NOMO-1 treated with dmso at 0.1 percent for 144 hours (cell line): ENCODE data around the gene NME7.
"Not testable (repeated sequence)": the region's sequence is repeated elsewhere in the genome, so short reads cannot be mapped to it uniquely, and the experiment has no call there.

ENCODE experiments used
- DNase-seq: peaks from one replicate; lab custom pipeline; 2025; ENCODE audit not compliant: unreplicated experiment; lab: John Stamatoyannopoulos, UW

Gene NME7

DNA sequence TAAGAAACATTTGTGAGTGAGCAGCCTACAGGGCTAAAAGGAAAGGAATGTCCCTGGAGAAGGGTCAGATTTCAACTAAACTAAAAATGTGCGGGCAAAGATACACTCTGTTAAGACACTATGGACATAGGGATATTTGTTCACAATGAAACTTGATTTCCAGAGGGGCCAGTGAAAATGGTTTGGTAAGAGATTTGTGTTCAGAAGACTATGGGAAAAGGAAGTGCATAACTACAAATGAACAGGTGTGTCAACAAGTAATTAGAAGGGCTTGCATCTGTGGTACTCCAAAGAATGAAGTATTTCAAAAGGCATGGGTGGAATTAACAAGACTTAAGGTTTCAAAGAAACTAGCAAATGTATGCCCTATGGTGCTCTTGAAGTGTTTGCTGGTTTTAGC, 60.4 kb downstream of the NME7 start:
- DNase-seq: no peak

DNA sequence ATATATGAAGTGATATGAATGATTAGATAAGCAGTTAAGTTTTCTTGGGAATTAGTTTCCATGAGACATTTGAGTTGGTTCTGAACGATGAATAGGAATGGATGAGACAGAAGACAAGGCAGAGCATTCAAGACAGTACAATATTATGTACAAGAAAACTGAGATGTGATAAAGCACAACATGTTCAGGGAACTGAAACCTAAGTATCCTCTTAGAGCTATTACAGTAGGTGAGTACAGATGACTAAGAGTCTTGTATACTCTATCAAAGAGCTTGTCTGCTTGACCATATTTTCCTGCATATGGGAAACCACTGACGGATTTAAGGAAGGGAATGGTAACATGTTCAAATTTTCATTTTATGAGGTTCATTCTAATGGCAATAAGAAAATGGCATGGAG, 61.6 kb downstream of the NME7 start:
- DNase-seq: no peak

DNA sequence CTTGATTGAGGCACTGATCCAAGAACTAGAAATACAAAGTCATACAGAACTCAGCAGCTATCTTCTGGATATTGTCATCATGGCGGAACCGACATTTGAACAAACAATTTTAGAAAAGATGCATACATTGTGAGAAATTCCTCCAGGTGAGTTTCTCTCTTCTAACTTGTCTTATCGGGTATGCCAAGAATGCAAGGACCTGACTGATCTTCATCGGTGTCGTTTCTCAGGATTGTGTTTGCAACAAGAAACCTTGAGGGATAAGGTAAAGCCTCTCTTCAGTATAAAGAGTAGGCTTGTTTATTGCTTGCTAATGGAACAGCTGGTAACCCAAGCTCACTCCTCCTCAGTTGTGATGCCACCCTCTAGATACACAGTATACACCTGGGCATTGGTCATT, 62.2 kb downstream of the NME7 start:
- no peak for DNase-seq

DNA sequence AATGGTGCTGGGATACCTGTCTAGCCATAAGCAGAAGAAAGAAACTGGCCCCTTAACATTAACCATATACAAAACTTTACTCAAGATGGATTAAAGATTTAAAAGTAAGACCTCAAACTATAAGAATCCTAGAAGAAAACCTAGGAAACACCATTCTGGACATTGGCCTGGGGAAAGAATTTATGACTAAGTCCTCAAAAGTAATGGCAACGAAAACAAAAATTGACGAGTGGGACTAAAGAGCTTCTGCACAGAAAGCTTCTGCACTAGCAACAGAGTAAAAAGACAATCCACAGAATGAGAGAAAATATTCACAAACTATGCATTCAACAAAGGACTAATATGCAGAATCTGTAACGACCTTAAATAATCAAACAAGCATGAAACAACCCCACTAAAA, 66.7 kb downstream of the NME7 start:
- no peak for DNase-seq

DNA sequence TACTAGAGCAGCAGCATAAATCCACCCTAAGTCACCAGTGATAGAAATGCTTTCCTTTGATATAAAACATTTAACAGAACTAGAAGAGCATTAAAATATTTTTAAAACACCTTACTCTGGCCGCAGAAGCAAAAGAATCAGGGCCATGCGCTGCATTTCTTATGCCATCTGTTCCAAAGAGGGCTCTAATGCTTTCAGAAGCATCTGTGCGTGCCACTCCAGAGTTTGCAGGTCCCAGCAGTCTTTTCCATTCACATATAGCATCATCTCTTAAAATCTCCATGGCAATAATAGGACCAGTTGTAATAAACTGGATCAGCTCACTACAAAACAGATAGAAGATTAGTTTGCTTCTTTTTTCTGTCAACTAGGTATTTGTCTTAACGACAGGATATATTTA, 69.2 kb downstream of the NME7 start:
- no peak for DNase-seq

DNA sequence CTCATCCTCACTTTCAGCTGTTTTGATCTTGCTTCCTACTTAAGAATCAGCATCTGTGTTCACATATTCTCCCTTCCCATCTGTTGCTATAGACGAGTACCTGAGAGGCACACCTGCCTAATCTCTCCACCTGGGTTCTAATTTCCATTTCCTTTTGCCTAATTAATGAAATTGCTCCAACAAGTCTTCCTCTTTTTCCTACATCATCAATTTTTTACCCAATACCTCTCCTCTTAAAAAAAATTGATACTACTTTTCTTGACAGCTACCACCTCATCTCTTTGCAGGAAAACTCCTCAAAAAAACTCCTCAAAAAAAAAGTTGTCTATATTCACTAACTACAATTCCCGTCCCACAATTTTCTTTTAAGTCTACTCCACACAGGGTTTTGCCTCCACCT, 71.8 kb downstream of the NME7 start:
- DNase-seq: no peak

DNA sequence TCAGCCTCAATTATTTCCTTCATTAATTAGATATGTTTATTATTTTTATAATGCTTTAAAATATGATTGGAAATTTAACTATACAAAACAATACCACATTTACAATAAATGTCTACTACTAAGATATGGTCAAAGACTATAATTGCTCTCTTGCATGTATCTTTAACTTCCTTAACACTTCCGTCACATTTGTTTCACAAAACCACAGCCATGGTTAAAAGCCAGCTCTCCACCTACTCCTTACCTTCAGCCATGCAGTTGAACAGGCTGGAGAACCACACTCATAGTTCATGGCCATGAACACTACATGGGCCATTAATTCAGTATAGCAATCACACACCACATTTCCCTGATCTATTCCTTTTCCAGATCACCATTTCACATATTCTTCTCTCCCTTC, 72.2 kb downstream of the NME7 start:
- no peak for DNase-seq

DNA sequence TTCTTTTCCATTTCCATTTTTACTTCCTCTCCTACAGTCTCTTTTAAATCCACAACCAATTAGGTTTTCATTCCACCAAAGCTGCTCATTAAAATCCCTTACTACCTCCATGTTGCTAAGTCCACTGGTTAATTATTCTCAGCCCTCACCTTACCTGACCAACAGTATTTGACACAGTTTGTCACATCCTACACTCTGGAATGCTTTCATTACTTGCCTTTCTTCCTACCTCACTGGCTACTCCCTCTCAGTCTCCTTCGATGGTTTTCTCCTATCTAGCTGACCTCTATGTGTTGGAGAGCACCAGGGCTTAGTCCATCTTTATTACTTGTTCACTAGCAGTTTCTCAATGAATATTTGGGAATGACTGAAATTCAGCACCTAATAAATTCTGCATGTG, 78.6 kb downstream of the NME7 start:
- no peak for DNase-seq

DNA sequence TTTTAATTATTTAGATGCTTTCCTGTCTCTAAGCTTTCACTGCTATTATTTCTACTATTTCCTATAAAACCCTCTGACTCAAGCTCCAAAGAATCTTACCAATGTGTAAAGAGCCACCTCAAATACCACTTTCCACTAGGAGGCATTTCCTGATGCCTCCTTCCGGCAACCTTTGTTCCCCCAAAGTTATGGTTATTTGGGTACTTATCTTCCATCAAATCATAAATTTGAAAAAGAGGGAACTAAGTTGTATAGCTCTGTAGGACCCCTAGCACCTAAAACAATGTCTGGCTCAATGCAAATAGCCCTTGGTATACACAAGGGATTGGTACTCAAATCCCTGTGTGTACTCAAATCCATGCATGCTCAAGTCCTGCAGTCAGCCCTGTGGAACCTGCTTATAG, 79.6 kb downstream of the NME7 start:
- DNase-seq: no peak

DNA sequence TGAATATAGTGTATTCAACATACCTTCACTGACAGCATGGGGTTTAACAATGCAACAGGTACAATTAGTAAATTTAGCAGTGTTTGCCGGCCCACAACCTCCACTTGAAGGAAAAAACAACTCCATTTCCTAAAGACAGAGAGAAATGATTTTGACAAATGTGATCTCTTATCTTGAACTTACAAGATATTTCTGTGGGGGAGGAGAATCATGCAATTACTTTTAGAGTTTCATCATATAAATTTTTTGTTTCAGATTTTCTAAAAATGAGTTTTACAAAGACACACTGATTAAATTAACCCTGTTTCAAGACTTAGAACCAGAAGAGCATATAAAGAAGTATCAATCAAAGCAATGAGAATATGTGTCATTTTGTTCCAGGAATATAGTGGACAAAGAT, 80.3 kb downstream of the NME7 start:
- DNase-seq: no peak

DNA sequence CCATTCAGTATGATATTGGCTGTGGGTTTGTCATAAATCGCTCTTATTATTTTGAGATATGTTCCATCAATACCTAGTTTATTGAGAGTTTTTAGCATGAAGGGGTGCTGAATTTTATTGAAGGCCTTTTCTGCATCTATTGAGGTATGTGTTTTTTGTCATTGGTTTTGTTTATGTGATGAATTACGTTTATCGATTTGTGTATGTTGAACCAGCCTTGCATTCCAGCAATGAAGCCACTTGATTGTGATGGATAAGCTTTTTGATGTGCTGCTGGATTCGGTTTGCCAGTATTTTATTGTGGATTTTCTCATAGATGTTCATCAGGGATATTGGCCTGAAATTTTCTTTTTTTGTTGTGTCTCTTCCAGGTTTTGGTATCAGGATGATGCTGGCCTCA, 86.0 kb downstream of the NME7 start:
- DNase-seq: not testable (repeated sequence)

DNA sequence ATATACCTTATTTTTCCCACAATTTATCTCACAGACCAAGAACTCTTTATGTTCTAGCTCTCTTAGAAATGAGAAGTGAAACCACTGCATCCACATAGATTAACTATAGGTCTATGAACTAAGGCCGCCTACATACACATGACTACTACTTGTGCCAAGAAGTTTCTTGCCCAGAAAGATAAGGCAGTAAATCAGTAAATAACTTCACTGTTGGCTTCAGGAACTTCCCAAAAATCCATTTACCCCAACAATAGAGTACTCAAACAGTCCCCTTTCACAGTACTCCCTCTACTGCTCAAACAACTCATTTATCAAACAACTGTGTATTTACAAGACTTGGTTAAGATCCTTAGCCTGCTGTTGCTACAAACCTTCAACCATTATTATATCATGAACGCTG, 96.5 kb downstream of the NME7 start:
- DNase-seq: no peak

DNA sequence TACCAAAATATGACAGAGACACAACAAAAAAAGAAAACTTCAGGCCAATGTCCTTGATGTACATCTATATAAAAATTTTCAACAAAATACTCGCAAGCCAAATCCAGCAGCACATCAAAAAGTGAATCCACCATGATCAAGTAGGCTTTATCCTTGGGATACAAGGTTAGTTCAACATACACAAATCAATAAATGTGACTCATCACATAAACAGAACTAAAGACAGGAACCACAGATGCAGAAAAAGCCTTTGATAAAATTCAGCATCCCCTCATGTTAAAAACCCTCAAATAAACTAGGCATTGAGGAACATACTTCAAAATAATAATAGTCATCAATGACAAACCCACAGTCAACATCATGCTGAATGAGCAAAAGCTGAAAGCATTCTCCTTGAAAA, 101.5 kb downstream of the NME7 start:
- DNase-seq: no peak

DNA sequence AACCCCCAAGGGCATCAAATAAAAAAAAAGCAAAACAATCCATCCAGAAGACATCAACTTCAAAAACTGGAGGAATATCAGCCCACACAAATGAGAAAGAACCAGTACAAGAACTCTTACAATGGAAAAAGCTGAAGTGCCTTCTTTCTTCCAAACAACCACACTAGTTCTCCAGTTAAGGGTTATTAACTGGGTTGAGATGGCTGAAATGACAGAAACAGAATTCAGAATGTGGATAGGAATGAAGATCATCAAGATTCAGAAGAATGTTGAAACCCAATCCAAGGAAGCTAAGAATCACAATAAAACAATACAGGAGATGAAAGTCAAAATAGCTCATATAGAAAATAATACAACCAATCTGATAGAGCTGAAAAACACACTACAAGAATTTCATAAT, 104.5 kb downstream of the NME7 start:
- no peak for DNase-seq

DNA sequence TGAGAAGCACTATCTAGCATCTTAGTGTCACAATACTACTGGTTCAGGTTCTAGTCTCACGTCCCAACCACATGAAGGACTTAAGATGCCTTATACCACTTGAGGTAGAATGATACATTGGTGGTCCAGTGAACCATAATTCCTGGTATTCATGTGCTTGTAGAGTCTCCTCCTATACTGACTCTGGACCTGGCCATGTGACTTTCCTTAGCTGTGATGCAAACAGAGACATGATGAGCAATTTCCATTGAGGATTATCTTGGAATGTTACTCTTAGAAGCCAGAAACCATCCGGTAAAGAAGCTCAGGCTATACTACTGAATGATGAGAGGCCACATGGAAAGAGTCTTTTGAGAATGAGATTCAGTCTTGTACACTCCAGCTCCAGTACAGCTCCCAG, 105.7 kb downstream of the NME7 start:
- DNase-seq: no peak

DNA sequence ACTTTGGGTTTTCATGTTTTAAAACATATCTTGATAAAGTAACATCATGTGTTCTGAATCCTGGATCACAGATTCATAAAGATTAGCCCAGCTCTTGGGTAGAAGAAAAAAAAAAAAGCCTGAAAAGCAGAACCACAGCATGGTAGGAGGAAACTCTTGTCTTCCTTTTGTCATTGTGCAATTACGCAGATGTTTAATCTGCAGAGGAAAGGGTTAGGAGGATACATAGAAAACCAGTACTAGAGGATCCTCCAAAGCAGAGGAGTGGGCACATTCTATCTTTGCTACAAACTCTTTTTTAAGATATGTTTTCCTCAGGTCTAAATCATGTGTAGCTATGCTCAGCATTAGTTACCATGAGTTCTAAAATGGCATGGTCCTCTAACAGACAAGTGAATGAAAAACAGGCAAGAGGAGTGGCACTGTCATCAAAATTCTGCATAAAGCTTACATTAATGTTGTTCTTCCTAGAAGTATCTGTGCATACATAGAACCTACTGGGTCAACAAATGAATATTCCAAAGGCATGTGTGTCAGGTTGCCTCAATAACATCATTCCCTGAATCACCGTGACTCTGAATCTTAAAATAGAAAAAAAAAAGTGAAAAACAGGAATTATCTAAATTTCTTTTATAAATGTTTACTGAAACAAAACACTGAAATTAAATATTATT, 107.0 kb downstream of the NME7 start:
- DNase-seq: no peak

DNA sequence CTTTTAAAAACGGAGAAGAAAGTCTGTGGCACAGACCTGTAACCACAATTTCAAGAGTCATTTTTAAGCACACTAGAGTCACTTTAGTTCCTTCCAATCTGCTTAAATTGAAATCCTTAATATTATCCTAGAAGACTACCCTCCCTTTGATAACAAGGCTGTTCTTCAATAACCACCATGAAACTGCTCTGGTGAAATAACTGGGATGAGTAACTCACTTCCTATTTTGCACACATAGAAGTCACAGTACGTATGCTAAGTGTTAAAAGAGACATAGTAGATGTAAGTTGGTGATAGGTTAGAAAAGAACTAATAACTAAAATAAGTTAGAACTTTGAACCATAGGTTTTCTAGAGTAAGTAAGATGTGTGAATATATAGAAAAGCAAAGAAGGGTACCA, 107.8 kb downstream of the NME7 start:
- no peak for DNase-seq

DNA sequence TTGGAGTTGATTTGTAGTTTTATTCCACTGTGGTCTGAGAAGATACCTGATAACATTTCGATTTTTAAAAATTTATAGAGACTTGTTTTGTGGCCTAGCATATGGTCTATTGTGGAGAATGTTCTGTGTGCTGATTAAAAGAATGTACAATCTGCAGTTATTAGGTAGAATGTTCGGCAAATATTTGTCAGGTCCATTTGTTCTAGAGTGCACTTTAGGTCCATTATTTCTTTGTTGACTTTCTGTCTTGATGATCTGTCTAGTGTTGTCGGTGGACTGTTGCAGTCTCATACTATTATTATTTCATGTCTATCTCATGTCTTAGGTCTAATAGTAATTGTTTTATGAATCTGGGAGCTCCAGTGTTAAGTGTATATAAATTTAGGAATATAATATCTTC, 116.8 kb downstream of the NME7 start:
- DNase-seq: no peak

DNA sequence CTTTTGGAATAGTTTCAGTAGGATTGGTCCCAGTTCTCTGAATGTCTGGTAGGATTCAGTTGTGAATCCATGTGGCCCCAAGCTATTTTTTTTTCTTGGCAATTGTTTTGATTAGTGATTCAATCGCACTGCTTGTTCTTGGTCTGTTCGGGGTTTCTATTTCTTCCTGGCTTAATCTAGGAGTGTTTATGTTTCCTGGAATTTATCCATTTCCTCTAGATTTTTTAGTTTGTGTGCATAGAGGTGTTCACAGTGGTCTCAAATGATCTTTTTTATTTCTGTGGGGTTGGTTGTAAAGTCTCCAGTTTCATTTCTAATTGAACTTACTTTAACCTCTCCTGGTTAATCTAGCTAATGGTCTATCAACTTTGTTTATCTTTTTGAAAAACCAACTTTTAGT, 117.6 kb downstream of the NME7 start:
- DNase-seq: no peak

DNA sequence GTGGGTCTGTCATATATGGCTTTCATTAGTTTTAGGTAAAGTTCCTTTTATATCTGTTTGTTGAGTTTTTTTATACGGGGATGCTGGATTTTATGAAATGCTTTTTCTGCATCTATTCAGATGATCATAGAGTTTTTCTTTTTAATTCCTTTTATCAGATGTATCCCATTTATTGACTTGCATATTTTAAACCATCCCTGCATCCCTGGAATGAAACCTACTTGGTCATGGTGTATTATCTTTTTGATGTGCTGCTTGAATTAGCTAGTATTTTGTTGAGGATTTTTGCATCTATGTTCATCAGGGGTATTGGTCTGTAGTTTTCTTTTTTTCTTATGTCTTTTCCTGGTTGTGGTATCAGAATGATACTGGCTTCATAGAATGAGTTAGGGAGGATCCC, 118.0 kb downstream of the NME7 start:
- DNase-seq: no peak

DNA sequence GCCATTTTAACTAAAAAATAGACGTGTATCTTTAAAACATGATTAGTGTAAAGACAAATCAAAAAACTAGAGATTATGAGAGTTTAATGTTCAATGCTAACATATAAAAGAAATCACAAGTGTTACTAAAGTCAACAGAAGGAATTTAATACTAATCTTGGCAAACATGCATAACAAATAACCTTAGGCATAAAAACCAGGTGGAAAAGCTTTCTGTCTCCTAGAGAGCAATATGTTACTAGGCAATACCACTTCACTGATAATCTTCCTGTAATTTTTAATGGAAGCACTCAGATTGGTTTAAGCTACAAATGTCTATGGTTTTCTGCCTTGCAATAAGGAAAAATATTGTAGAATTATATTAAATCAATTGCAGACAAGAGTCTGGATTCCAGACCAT, 121.9 kb downstream of the NME7 start:
- no peak for DNase-seq

DNA sequence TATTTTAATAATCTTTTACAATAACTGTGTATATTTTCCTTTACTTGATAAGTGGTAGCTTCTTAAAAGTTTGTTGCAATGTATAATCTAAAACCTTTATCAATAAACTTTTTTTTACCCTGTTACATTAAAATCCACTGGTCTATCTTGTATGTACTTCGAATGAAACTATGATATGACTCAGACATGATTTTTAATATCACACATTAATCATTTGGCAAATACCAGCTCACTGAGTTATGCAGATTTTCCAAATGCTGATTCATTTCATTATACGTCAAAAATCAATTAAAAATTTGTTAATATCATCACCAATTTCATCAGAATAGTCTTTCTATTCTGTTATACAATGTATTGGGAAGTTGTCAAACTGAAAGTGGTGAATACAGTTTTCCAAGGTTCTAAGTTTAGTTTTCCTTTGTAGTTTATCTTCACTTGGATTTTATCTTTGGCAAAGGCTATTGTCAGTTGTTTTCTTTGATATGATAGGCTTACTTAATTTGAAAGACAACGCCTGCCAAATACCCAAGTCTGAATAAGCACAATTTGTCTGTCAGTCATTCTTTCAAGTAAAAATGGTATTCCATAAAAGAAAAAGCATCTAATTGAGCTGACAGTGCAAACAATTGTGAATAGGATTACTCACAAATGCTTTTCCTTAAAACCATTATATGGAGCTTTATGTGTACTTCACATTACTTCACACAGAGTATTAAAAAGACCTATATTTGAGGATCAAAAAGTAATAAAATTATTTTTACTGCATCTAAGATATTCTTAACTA, 127.0 kb downstream of the NME7 start:
- no peak for DNase-seq

DNA sequence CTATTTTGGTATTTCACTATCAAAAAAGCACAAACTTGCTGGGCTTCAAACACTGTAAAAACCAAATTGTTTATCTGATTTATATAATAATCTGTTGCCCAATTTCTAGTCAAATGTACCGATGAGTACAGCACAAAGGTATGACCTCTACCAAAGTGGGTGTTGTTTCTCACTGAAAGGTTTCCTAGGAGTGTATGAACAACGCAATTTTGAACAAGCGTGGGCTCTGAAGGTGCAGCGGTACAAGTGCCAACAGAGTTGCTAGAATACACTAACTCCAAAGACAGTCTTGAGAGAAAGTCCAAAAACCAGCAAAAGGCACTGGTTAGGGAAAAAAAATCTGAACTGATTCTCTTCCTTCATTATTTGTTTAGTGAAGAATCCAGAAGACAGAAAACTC, 130.7 kb downstream of the NME7 start:
- DNase-seq: no peak
